K562 (cell line): ENCODE measurements around the gene VPS13D. TPM values are rescaled to one million over a fixed set of nuclear protein-coding genes. Genes with fewer than 3 reads are reported as not detected.

Source experiments
- ARID1B ChIP-seq: fragments of 450-650 bp; IDR thresholded peaks from 2 replicates; pipeline ENCODE4 v1.6.1; 2016; ENCODE audit warnings: antibody characterized with exemption, mild to moderate bottlenecking, inconsistent platforms
- EP300 ChIP-seq: IDR thresholded peaks from 2 replicates; pipeline ENCODE4 v1.6.1; 2012; ENCODE audit warnings: low read length, improper control_type of control experiment
- EP400 ChIP-seq: fragments of 450-650 bp; IDR thresholded peaks from 2 replicates; pipeline ENCODE4 v1.6.1; 2017; ENCODE audit warnings: antibody characterized with exemption, mild to moderate bottlenecking, moderate library complexity
- HMBOX1 ChIP-seq: sonication (generic); IDR thresholded peaks from 2 replicates; pipeline ENCODE4 v1.6.1; 2016
- NFIX ChIP-seq: fragments of 250-450 bp; sonication (Bioruptor Pico); IDR thresholded peaks from 2 replicates; pipeline ENCODE4 v1.4.0; 2020; ENCODE audit warnings: low read depth, mild to moderate bottlenecking, moderate library complexity
- NONO ChIP-seq, 2 experiments: fragments of 200-400 bp in 1 of 2; fragments of 450-650 bp in 1 of 2; formaldehyde crosslinking in 1 of 2; IDR thresholded peaks; 2 replicates each; pipeline ENCODE4 v1.6.1; 2017; ENCODE audit warnings: low read depth in 2 of 2, mild to moderate bottlenecking in 2 of 2, moderate library complexity in 2 of 2, low read length in 1 of 2
- RNF219 ChIP-seq: fragments of 250-450 bp; sonication (Bioruptor Pico); IDR thresholded peaks from 2 replicates; pipeline ENCODE4 v1.5.0; 2022; ENCODE audit warnings: mild to moderate bottlenecking
- SMC3 ChIP-seq: conservative IDR thresholded peaks from 2 replicates; pipeline ENCODE4 v1.6.1; 2011; ENCODE audit warnings: low read depth, low read length, improper control_type of control experiment; ENCODE audit not compliant: insufficient read depth
- SNRNP70 ChIP-seq: fragments of 200-400 bp; formaldehyde crosslinking; optimal IDR thresholded peaks from 2 replicates; pipeline ENCODE3; 2017; ENCODE audit warnings: low read depth, low read length
- TAL1 ChIP-seq: fragments of 450-650 bp; IDR thresholded peaks from 2 replicates; pipeline ENCODE4 v1.6.1; 2016; ENCODE audit warnings: mild to moderate bottlenecking
- ZNF143 ChIP-seq: sonication (generic); formaldehyde crosslinking; IDR thresholded peaks from 2 replicates; pipeline ENCODE4 v1.9.0; 2022; ENCODE audit warnings: mild to moderate bottlenecking, missing genetic modification reagents
- ZNF354B ChIP-seq: fragments of 250-450 bp; sonication (Bioruptor Pico); IDR thresholded peaks from 2 replicates; pipeline ENCODE4 v1.4.0; 2020
- ZNF407 ChIP-seq: fragments of 450-650 bp; IDR thresholded peaks from 2 replicates; pipeline ENCODE4 v1.6.1; 2016; ENCODE audit warnings: low read depth
- ZNF778 ChIP-seq: fragments of 450-650 bp; formaldehyde crosslinking; IDR thresholded peaks from 2 replicates; pipeline ENCODE4 v1.4.0; 2020; ENCODE audit warnings: mild to moderate bottlenecking, moderate library complexity
- ZNF785 ChIP-seq: fragments of 250-450 bp; sonication (Bioruptor Pico); IDR thresholded peaks from 2 replicates; pipeline ENCODE4 v1.4.0; 2020; ENCODE audit warnings: mild to moderate bottlenecking
- polyA plus RNA-seq, 8 experiments: library from polyadenylated mRNA; depleted of rRNA in 4 of 8; stranded (reverse) in 5 of 8; unstranded in 3 of 8; fragments of >200 nt; fragmentation: Nextera tagmentation in 2 of 8; fragmentation: Illumina TruSeq in 1 of 8; extraction: Ambion mirVana in 2 of 8; extraction: Trizol in 1 of 8; gene quantifications; 2 replicates each; pipeline versions ENCODE4 v1.2.1 to v1.2.3, GENCODE V29; 2011 to 2014; ENCODE audit warnings: inconsistent platforms in 1 of 8, missing spikeins in 1 of 8
- total RNA-seq, 7 experiments: library from RNA; depleted of rRNA in 6 of 7; stranded (reverse); fragments of >200 nt in 6 of 7; fragmentation: Illumina TruSeq in 2 of 7; extraction: Trizol in 2 of 7; gene quantifications; 2 replicates each; pipeline versions ENCODE4 v1.2.1 to v1.2.3, GENCODE V29; 2011 to 2021; ENCODE audit warnings: low replicate concordance in 1 of 7
- TF ChIP-seq, protein P1 (sequence below): fragments of 450-650 bp; IDR thresholded peaks from 2 replicates; pipeline ENCODE4 v1.6.1; 2016; ENCODE audit warnings: borderline replicate concordance

Gene VPS13D
- total and polyA plus RNA-seq, 9 of the 15 experiments (the other 6 are each of a cell fraction or from before 2014, with no cell fraction given), result 6.1 to 51.5 (median 38.5) TPM

GRCh38 chr1:12448746-12449177 lies 218.9 kb downstream of the VPS13D start (continued):
- TF ChIP-seq NFIX (CRISPR knock-in tag) (no peak), ZNF778 (CRISPR knock-in tag) (no peak), ZNF143 (CRISPR knock-in tag) (no peak), ZNF407 (no peak), EP300 (peak; percentile 100), EP400 (peak; percentile 87), HMBOX1 (peak; percentile 100), RNF219 (no peak), SMC3 (peak; percentile 51; the same call in 1 of the 2 replicates), ZNF785 (no peak), NONO (IDR thresholded peaks at IDR 0.05; ENCODE audit: low read depth in 2 of 2, low read length in 1 of 2) (peak in 1 of 2 experiments; percentile 94; a peak in 2 of 4 replicates), TAL1 (peak; percentile 100), SNRNP70 (no peak), ARID1B (peak; percentile 100), ZNF354B (no peak; the same call in 1 of the 2 replicates)
- TF ChIP-seq, protein P1, sequence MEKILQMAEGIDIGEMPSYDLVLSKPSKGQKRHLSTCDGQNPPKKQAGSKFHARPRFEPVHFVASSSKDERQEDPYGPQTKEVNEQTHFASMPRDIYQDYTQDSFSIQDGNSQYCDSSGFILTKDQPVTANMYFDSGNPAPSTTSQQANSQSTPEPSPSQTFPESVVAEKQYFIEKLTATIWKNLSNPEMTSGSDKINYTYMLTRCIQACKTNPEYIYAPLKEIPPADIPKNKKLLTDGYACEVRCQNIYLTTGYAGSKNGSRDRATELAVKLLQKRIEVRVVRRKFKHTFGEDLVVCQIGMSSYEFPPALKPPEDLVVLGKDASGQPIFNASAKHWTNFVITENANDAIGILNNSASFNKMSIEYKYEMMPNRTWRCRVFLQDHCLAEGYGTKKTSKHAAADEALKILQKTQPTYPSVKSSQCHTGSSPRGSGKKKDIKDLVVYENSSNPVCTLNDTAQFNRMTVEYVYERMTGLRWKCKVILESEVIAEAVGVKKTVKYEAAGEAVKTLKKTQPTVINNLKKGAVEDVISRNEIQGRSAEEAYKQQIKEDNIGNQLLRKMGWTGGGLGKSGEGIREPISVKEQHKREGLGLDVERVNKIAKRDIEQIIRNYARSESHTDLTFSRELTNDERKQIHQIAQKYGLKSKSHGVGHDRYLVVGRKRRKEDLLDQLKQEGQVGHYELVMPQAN, result no peak
